ENCODE results near the gene RHBDL1. TPM values are rescaled to one million over a fixed set of nuclear protein-coding genes. Genes with fewer than 3 reads are reported as not detected.

Gene RHBDL1
- total and polyA plus RNA-seq, 2 donors (not counting 3 experiments of a cell fraction or from before 2014, with no cell fraction given): 1.1 to 1.8 TPM

DNA sequence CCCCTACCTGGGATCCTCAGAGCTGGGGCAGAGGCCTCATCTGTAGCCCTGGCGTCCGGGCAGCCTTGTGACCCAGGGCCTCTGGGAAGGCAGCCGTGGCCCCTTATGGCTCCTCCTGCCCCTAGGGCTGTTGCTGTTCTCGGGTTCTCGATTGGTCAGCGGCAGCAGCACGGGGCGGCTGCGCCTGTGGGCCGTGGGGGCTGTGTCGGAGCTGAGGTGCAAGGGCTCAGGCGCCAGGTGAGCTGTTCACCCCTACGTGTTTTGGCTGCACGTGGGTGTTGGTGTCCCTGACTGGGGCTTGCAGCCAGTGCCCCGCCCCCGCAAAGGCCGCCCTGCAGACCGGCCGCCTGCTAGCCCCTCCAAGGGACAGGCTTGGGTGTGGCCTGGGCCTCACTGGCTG, 13.4 kb upstream of the RHBDL1 start:
- no peak for TF ChIP-seq JUN (IDR thresholded peaks at IDR 0.05; ENCODE audit: borderline replicate concordance, insufficient read depth, insufficient read length, low read depth)
- TF ChIP-seq, protein P1, sequence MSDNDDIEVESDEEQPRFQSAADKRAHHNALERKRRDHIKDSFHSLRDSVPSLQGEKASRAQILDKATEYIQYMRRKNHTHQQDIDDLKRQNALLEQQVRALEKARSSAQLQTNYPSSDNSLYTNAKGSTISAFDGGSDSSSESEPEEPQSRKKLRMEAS (IDR thresholded peaks at IDR 0.05; ENCODE audit: insufficient read depth, insufficient read length): no peak
- TF ChIP-seq GATA2 (IDR thresholded peaks at IDR 0.05; ENCODE audit: insufficient read depth, insufficient read length, low read depth, low read length): no peak
- no peak for TF ChIP-seq MYC (IDR thresholded peaks at IDR 0.05; ENCODE audit: low read depth, low read length)
- TF ChIP-seq POLR2A (IDR thresholded peaks at IDR 0.05; ENCODE audit: low read depth, low read length): no peak
- TF ChIP-seq EZH2 (IDR thresholded peaks at IDR 0.05; ENCODE audit: borderline replicate concordance, low read depth, low read length, severe bottlenecking): no peak
- no peak for TF ChIP-seq FOS (IDR thresholded peaks at IDR 0.05; ENCODE audit: borderline replicate concordance, insufficient read depth, low read length)
- TF ChIP-seq POLR2AphosphoS5 (IDR thresholded peaks at IDR 0.05; ENCODE audit: insufficient read depth, low read depth, low read length): no peak
- no peak for TF ChIP-seq CTCF (IDR thresholded peaks at IDR 0.05; ENCODE audit: extremely low read depth in 1 of 2, insufficient read depth in 1 of 2, low read depth in 1 of 2, low read length in 2 of 2)
- H4K20me1 ChIP-seq (replicated peaks; ENCODE audit: control insufficient read depth, extremely low read depth, insufficient read depth, low read length): no peaks in the 10 kb centered on the region
- H3K4me2 ChIP-seq (ENCODE audit: insufficient read depth, low read length): no peak overlapping the region
- no peak for FAIRE-seq
- ChIA-PET CTCF (interaction anchor here (0.7 to 1.4 kb wide), 2 partner anchors 24 to 26 kb away, joined by 3 read pairs; partner anchors contain the start of gene METTL26), POLR2A (no interaction called here)
- no peak for DNase-seq (ENCODE audit: low read depth, low spot score)
- H3K9me3 ChIP-seq (replicated peaks; ENCODE audit: control insufficient read depth, insufficient read depth, low read length): no peaks in the 10 kb centered on the region
- H3K27me3 ChIP-seq (ENCODE audit: control insufficient read depth in 2 of 2, insufficient read depth in 2 of 2, low read length in 2 of 2): no peaks in the 10 kb centered on the region
- H3K27ac ChIP-seq (ENCODE audit: insufficient read depth, low read depth, low read length): no peak overlapping the region
- H2AFZ ChIP-seq (ENCODE audit: low read depth, low read length): no peak overlapping the region
- H3K79me2 ChIP-seq (ENCODE audit: control insufficient read depth, insufficient read depth, low read length): no peaks in the 10 kb centered on the region
- H3K4me3 ChIP-seq (replicated peaks in 1 of 3; ENCODE audit: insufficient read depth in 1 of 3, low read depth in 1 of 3, low read length in 3 of 3): no peak overlapping the region
- H3K36me3 ChIP-seq (ENCODE audit: control insufficient read depth in 2 of 2, extremely low read depth in 1 of 2, insufficient read depth in 2 of 2, low read length in 2 of 2): peaks cover 0 to 3% of the 10 kb centered on the region in 2 experiments
- no peaks in the 10 kb centered on the region for H3K9me1 ChIP-seq (replicated peaks; ENCODE audit: control insufficient read depth, extremely low read depth, insufficient read depth, low read length)
- H3K9ac ChIP-seq (replicated peaks; ENCODE audit: extremely low read depth, insufficient read depth, low read length): no peak overlapping the region
- dilution Hi-C loops (cut with MboI; ENCODE audit: extremely low pct_ligation_motif_present, low sequenced_read_pairs): no loop called here
- BruUV-seq (replicated peaks): no TSS peak
- H3K4me1 ChIP-seq (ENCODE audit: control insufficient read depth, extremely low read depth, insufficient read depth, low read length): no peaks in the 10 kb centered on the region
- intact Hi-C loops (cut with micrococcal nuclease): no loop called here

Data from endothelial cell of umbilical vein (primary cell).